Breast epithelium (tissue), 3 donors: ENCODE results near the gene CAMK2N2.

Experiments used
- CTCF ChIP-seq, 3 donors: fragments of 450-650 bp; IDR thresholded peaks; one replicate each; pipeline ENCODE4 v1.5.1; 2016 to 2017; ENCODE audit warnings: antibody characterized with exemption in 3 of 3, mild to moderate bottlenecking in 3 of 3, moderate library complexity in 3 of 3
- POLR2A ChIP-seq: fragments of 450-650 bp; IDR thresholded peaks from one replicate; pipeline ENCODE4 v1.6.1; 2016; ENCODE audit warnings: antibody characterized with exemption, mild to moderate bottlenecking, moderate library complexity
- POLR2AphosphoS5 ChIP-seq, 3 donors: sonication (generic); formaldehyde crosslinking; IDR thresholded peaks; one replicate each; pipeline ENCODE4 v1.6.1; 2017; ENCODE audit warnings: antibody characterized with exemption in 3 of 3

GRCh38 chr3:184239708-184240107 lies 21.6 kb downstream of the CAMK2N2 start:
- TF ChIP-seq CTCF (IDR thresholded peaks at IDR 0.05) (no peak), POLR2A (no peak), POLR2AphosphoS5 (IDR thresholded peaks at IDR 0.05) (no peak)
